NT2/D1 (cell line): ENCODE measurements around the gene TBX2.

ENCODE experiments used
- SUZ12 ChIP-seq: IDR thresholded peaks from 2 replicates; pipeline ENCODE4 v1.6.1; 2011; ENCODE audit not compliant: insufficient read length, insufficient read depth; ENCODE audit errors: extremely low read depth
- YY1 ChIP-seq: IDR thresholded peaks from 2 replicates; pipeline ENCODE4 v1.6.1; 2011; ENCODE audit not compliant: insufficient read length, insufficient read depth

DNA sequence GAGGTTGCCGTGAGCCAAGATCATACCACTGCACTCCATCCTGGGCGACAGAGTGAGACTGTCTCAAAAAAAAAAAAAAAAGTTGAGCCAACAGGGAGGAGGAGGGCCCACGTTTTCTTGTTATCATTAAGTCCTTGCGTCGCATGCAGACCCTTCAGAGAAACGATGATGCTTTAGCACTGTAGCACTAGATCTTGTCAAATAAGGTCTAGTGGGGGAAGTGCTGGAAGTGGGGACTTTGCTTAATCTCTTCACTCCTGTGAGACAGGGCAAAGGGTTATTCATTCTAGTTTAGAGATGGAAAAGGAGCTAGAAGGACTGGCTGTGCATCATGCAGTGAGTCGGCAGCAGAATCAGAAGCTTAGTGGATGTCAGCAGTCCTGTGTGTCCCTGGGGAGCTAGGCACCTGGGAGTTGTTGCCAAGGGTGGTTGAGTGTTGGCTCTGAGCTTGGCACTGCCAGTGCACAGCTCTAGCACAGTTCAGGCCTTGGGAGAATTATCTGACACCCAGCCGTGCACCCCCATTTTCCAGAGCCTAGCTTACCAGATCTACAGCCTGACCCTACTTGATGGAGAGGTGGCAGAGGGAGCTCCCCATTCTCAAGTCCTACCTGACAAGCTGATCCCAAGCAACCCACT is 33.4 kb upstream of the TBX2 start:
- no peak for TF ChIP-seq YY1
- TF ChIP-seq SUZ12, result no peak
